Glutamatergic neuron (in vitro differentiated cells): ENCODE data around the gene ACRBP. TPM values are rescaled to one million over a fixed set of nuclear protein-coding genes. Genes with fewer than 3 reads are reported as not detected.
A peak's percentile ranks its signal among the peaks of the same experiment; 100 is the strongest.

ENCODE experiments used
- DNase-seq: peaks from one replicate; pipeline ENCODE4 v3.0.0; 2022
- H3K27ac Mint-ChIP-seq: one replicate; pipeline ENCODE4 v1.8.0; 2020; ENCODE audit warnings: mild to moderate bottlenecking, mixed read lengths, inconsistent platforms; ENCODE audit not compliant: unreplicated experiment
- H3K27me3 Mint-ChIP-seq: one replicate; pipeline ENCODE4 v1.8.0; 2020; ENCODE audit warnings: mild to moderate bottlenecking, moderate library complexity, mixed read lengths, inconsistent platforms; ENCODE audit not compliant: unreplicated experiment
- H3K36me3 Mint-ChIP-seq: one replicate; pipeline ENCODE4 v1.8.0; 2020; ENCODE audit warnings: mild to moderate bottlenecking, mixed read lengths, inconsistent platforms; ENCODE audit not compliant: unreplicated experiment
- H3K4me1 Mint-ChIP-seq: one replicate; pipeline ENCODE4 v1.8.0; 2020; ENCODE audit warnings: mild to moderate bottlenecking, low read depth, mixed read lengths, inconsistent platforms; ENCODE audit not compliant: unreplicated experiment
- H3K4me3 Mint-ChIP-seq: one replicate; pipeline ENCODE4 v1.8.0; 2020; ENCODE audit warnings: mild to moderate bottlenecking, mixed read lengths, inconsistent platforms; ENCODE audit not compliant: unreplicated experiment
- H3K9me3 Mint-ChIP-seq: one replicate; pipeline ENCODE4 v1.8.0; 2020; ENCODE audit warnings: mild to moderate bottlenecking, moderate library complexity, mixed read lengths, inconsistent platforms; ENCODE audit not compliant: unreplicated experiment
- total RNA-seq: library from RNA; stranded (reverse); fragmentation: NEBNext Ultra II Directional; extraction: Animal tissue kit (Norgen Biotek cat#: 25700); gene quantifications from one replicate; pipeline ENCODE4 v1.2.1, GENCODE V29; 2021; ENCODE audit not compliant: unreplicated experiment
- TF ChIP-seq, protein P1 (sequence below): fragments of 200-600 bp; sonication (generic); IDR thresholded peaks from one replicate; pipeline ENCODE4 v1.5.0; 2021; ENCODE audit not compliant: partially characterized antibody, unreplicated experiment

The ACRBP gene
- total RNA-seq, 1 donor from 2014 or later = 2.5 TPM

DNA sequence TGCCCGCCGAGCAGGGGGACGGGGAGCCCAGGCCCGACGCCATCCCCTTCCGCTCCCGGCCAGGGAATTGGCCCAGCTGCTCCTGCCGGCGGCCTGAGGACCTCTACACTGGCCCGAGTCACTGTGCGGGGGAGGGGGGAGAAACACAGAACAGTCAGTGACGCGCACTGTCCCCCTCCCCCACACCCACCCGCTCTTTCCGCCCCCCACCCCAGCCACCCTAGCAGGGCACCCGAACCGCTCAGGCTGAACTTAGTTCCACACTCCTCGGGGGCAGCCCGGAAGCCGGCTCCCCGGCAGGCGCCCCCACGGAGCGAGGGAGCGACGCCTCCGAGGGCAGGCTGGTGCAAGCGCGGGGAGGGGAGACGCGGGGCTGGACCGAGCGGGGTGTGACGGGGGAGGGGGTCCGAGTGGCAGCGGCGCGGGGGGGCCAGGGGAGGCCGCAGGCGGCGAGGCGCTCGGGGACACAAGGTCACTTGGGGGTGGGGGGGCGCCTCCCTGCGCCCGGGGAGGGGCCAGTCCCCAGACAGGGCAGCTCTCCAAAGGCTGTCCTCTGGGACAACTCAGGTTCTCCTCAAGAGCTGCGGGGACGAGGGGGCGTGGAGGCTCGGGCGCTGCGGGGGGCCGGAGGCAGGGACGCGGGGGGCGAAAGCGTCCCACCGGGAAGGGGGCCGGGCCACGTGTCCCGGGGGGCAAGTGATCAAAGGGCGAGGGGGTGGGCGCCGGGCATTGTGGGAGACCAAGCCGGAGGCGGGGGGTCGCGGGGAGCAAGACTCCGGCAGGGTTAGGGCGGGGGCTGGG is 40.7 kb downstream of the ACRBP start:
- Mint-ChIP-seq H3K27me3 (peaks cover 25% of the 10 kb centered on the region), H3K27ac (peak overlapping the region; percentile 95), H3K9me3 (peaks cover 33% of the 10 kb centered on the region), H3K4me3 (peak overlapping the region; percentile 100), H3K4me1 (peaks cover 35% of the 10 kb centered on the region), H3K36me3 (peaks cover 9% of the 10 kb centered on the region)
- peak; percentile 79 for DNase-seq
- TF ChIP-seq, protein P1, sequence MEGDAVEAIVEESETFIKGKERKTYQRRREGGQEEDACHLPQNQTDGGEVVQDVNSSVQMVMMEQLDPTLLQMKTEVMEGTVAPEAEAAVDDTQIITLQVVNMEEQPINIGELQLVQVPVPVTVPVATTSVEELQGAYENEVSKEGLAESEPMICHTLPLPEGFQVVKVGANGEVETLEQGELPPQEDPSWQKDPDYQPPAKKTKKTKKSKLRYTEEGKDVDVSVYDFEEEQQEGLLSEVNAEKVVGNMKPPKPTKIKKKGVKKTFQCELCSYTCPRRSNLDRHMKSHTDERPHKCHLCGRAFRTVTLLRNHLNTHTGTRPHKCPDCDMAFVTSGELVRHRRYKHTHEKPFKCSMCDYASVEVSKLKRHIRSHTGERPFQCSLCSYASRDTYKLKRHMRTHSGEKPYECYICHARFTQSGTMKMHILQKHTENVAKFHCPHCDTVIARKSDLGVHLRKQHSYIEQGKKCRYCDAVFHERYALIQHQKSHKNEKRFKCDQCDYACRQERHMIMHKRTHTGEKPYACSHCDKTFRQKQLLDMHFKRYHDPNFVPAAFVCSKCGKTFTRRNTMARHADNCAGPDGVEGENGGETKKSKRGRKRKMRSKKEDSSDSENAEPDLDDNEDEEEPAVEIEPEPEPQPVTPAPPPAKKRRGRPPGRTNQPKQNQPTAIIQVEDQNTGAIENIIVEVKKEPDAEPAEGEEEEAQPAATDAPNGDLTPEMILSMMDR = no peak

DNA sequence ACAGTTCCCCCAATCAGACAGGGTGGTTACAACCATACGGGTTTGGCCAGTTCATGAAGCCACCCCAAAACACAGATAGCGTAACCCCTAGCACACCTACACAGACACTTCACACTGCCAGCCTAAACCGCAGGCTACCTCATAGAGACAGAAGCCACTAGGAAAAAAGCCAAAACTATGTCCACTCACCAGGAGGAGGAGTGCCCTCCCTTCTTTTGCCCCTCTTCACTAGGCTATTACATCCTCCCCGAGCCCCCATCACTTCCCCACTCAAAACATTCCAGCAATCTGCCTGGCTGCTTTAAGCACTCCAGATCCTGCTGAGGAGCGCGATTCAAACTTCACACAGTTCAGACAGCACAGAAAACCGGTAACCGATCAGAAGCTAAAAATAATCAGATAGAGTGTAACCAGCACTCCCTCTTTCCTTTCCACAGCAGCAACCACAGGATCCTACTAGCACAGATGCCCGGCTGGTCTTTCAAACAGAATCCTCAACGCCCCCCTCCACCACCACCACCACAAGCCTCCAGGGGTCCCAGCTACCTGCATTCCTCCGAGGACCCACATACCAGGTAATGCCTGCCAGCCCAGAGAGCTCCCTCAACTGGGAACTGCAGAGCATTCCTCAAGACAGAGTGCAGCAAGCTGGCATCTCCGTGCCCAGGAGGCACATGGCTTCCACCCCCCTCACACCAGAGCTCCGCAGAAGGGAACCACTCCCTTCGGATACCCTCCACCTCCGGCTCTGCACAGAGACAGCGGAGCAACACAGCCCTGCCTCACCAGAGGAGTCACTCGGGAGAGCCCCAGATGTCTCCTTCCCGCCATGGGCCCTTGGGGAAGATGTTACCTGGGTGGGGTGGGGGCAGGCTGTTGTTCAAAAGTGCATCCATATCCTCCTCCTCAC is 41.6 kb downstream of the ACRBP start:
- peaks cover 27% of the 10 kb centered on the region for H3K27me3 Mint-ChIP-seq
- H3K4me1 Mint-ChIP-seq = peaks cover 33% of the 10 kb centered on the region
- peaks cover 18% of the 10 kb centered on the region for H3K36me3 Mint-ChIP-seq
- no peak for DNase-seq
- TF ChIP-seq, protein P1 = peak; percentile 11
- peak overlapping the region; percentile 100 for H3K4me3 Mint-ChIP-seq
- peak overlapping the region; percentile 95 for H3K27ac Mint-ChIP-seq
- H3K9me3 Mint-ChIP-seq = peaks cover 33% of the 10 kb centered on the region

DNA sequence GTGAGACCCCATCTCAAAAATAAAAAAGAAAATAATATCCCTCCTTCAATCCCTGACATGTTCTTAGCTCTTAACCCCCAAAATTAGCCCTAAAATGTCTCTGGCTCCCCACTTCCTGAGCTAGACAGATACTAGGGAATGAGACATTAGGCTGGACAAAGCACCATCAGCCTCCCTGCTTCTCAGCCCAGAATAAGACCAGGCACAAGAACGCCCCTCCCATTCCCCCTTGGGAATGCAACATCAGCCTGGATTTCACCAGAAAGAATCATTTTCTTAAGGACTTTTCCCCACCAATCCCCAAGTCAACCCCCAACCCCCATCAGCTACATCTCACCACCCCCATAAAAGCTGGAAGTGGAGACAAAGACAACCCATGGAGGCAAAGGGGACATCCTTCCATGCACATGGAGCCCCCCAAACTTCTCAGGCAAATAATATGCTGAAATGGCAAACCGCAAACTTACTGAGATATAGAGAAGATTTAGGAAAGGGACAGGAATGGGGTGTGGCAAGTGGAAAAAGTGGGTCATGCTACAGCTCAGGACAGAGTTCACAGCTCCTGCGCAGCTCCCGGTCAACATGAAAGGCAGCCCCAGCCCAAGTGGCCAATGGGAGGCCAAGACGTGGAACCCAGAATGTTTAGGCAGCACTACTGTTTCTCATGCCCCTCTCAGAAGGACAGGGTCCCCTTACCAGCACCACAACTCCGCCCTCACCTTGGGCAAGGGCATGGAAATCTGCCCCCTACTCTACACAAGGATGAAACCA is 42.8 kb downstream of the ACRBP start:
- Mint-ChIP-seq H3K4me1 (peaks cover 35% of the 10 kb centered on the region), H3K36me3 (peaks cover 18% of the 10 kb centered on the region), H3K9me3 (peaks cover 33% of the 10 kb centered on the region), H3K27me3 (peaks cover 25% of the 10 kb centered on the region), H3K27ac (peak overlapping the region; percentile 95), H3K4me3 (peak overlapping the region; percentile 100)
- TF ChIP-seq, protein P1 = no peak
- DNase-seq = no peak

DNA sequence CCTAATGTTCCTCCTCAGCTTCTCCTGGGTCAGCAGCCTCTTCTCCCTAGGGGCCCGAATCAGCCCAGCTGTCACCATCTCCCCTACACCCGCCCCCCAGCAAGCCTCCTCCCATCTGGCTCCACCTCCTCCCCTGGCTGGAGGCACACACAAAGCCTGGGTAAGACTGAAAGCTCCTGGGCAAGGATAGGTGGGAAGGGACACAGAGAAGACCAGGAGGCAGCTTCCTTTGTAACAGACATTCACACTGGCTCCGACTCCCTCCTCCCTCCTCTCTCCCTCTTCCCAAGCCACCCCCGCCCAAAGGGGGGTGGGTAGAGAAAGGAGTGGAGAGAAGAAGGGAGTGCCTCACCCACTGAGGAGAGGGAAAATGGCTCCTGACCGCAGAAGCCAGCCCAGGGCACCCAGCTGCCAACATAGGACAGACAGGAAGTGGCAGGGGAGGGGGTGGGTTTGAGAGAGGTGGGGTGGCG is 44.1 kb downstream of the ACRBP start:
- Mint-ChIP-seq H3K27ac (peak overlapping the region; percentile 95), H3K36me3 (peaks cover 18% of the 10 kb centered on the region), H3K4me1 (peaks cover 36% of the 10 kb centered on the region), H3K9me3 (peaks cover 33% of the 10 kb centered on the region), H3K27me3 (peaks cover 25% of the 10 kb centered on the region), H3K4me3 (peak overlapping the region; percentile 100)
- TF ChIP-seq, protein P1 = no peak
- peak; percentile 93 for DNase-seq
